GM12878 (cell line): ENCODE results near the gene GAS2L3. TPM values are rescaled to one million over a fixed set of nuclear protein-coding genes. Genes with fewer than 3 reads are reported as not detected.

ENCODE experiments used
- KDM1A ChIP-seq: fragments of 200-600 bp; sonication (generic); IDR thresholded peaks from 2 replicates; pipeline ENCODE4 v1.6.1; 2016; ENCODE audit warnings: borderline replicate concordance
- SIN3A ChIP-seq: IDR thresholded peaks from 2 replicates; pipeline ENCODE4 v1.6.1; 2012; ENCODE audit warnings: low read depth, low read length, improper control_type of control experiment
- TARDBP ChIP-seq: IDR thresholded peaks from 2 replicates; pipeline ENCODE4 v1.6.1; 2016; ENCODE audit warnings: borderline replicate concordance
- polyA plus RNA-seq, 11 experiments: library from polyadenylated mRNA; depleted of rRNA in 4 of 11; unstranded in 6 of 11; stranded (reverse) in 5 of 11; fragments of >200 nt; fragmentation: Nextera tagmentation in 4 of 11; fragmentation: Illumina TruSeq in 1 of 11; extraction: Ambion mirVana in 4 of 11; extraction: Trizol in 1 of 11; gene quantifications; 1 replicate in 1 of 11; 2 replicates in 10 of 11; pipeline versions ENCODE4 v1.2.1 to v1.2.3, GENCODE V29; 2011 to 2016; ENCODE audit warnings: inconsistent platforms in 2 of 11, missing spikeins in 2 of 11, low read depth in 1 of 11
- total RNA-seq, 4 experiments: library from RNA; depleted of rRNA in 3 of 4; stranded (reverse); fragments of >200 nt in 3 of 4; fragmentation: Illumina TruSeq in 1 of 4; extraction: Trizol in 1 of 4; gene quantifications; 2 replicates each; pipeline versions ENCODE4 v1.2.1 to v1.2.3, GENCODE V29; 2013 to 2021
- TF ChIP-seq, protein P1 (sequence below): fragments of 450-650 bp; formaldehyde crosslinking; IDR thresholded peaks from 2 replicates; pipeline ENCODE4 v1.4.0; 2022; ENCODE audit warnings: mild to moderate bottlenecking, moderate library complexity
- TF ChIP-seq, protein P2 (sequence below): fragments of 450-650 bp; IDR thresholded peaks from 2 replicates; pipeline ENCODE4 v1.6.1; 2017; ENCODE audit warnings: antibody characterized with exemption, mild to moderate bottlenecking, moderate library complexity

GAS2L3 gene
- total and polyA plus RNA-seq, 10 of the 15 experiments (the other 5 are each of a cell fraction or from before 2014, with no cell fraction given): 0.46 to 6.6 (median 2.4) TPM

DNA sequence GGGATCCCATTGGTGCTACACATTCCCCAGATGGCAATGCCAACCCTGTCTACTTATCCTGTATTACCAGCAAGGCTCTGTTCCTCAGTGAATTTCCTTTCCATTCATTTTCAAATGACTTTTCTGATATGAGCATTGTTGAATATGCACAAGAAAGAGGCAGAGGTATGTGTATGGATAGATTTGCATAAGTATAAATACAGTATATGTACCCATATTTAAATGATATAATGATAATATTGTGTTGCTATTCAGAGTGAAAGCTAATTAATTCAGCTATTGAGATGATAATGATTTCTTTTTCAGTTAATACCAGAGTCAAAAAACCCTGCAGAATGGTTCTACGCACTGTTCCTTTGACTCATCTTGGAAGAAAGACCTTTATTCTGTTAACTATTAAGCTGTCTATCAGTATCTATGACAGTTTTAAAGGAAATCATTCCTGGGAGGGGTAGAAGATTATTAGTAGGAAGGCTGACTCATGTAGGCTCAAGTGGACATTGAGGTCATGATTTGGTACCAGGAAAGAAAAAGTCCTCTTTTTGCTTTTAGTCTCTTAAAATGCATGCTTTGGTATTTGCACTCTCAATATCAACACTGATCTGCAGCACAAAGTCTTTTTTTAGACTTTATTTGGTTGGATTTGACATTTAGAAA is 44.9 kb upstream of the GAS2L3 start (continued):
- TF ChIP-seq, protein P1, sequence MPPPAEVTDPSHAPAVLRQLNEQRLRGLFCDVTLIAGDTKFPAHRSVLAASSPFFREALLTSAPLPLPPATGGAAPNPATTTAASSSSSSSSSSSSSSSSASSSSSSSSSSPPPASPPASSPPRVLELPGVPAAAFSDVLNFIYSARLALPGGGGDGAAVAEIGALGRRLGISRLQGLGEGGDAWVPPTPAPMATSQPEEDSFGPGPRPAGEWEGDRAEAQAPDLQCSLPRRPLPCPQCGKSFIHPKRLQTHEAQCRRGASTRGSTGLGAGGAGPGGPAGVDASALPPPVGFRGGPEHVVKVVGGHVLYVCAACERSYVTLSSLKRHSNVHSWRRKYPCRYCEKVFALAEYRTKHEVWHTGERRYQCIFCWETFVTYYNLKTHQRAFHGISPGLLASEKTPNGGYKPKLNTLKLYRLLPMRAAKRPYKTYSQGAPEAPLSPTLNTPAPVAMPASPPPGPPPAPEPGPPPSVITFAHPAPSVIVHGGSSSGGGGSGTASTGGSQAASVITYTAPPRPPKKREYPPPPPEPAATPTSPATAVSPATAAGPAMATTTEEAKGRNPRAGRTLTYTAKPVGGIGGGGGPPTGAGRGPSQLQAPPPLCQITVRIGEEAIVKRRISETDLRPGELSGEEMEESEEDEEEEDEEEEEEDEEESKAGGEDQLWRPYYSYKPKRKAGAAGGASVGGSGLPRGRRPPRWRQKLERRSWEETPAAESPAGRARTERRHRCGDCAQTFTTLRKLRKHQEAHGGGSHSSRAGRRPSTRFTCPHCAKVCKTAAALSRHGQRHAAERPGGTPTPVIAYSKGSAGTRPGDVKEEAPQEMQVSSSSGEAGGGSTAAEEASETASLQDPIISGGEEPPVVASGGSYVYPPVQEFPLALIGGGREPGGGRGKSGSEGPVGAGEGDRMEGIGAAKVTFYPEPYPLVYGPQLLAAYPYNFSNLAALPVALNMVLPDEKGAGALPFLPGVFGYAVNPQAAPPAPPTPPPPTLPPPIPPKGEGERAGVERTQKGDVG: no peak
- TF ChIP-seq SIN3A (no peak), TARDBP (no peak), KDM1A (no peak)
- TF ChIP-seq, protein P2, sequence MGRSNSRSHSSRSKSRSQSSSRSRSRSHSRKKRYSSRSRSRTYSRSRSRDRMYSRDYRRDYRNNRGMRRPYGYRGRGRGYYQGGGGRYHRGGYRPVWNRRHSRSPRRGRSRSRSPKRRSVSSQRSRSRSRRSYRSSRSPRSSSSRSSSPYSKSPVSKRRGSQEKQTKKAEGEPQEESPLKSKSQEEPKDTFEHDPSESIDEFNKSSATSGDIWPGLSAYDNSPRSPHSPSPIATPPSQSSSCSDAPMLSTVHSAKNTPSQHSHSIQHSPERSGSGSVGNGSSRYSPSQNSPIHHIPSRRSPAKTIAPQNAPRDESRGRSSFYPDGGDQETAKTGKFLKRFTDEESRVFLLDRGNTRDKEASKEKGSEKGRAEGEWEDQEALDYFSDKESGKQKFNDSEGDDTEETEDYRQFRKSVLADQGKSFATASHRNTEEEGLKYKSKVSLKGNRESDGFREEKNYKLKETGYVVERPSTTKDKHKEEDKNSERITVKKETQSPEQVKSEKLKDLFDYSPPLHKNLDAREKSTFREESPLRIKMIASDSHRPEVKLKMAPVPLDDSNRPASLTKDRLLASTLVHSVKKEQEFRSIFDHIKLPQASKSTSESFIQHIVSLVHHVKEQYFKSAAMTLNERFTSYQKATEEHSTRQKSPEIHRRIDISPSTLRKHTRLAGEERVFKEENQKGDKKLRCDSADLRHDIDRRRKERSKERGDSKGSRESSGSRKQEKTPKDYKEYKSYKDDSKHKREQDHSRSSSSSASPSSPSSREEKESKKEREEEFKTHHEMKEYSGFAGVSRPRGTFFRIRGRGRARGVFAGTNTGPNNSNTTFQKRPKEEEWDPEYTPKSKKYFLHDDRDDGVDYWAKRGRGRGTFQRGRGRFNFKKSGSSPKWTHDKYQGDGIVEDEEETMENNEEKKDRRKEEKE: no peak
- TF ChIP-seq, all 136 proteins: peak for 0
